GM18858 (cell line): ENCODE measurements around the gene AJAP1.

Experiments
- ATAC-seq: cut with Tn5 transposase; IDR thresholded peaks from one replicate; pipeline ENCODE4 v1.9.1; 2021; ENCODE audit not compliant: unreplicated experiment

AJAP1 gene

GRCh38 chr1:4762146-4762545, 107.7 kb downstream of the AJAP1 start:
- no peak for ATAC-seq

GRCh38 chr1:4767308-4767707, 112.9 kb downstream of the AJAP1 start:
- no peak for ATAC-seq

GRCh38 chr1:4768553-4768952, 114.1 kb downstream of the AJAP1 start:
- no peak for ATAC-seq

GRCh38 chr1:4769516-4770280, 115.3 kb downstream of the AJAP1 start:
- no peak for ATAC-seq

- no peak for ATAC-seq
Measured at GRCh38 chr1:4770713-4771112, 116.3 kb downstream of the AJAP1 start.

- ATAC-seq, result no peak
Measured at GRCh38 chr1:4771267-4771666, 116.9 kb downstream of the AJAP1 start.

GRCh38 chr1:4771721-4772120, 117.3 kb downstream of the AJAP1 start:
- ATAC-seq, result no peak

- no peak for ATAC-seq
Measured at GRCh38 chr1:4772294-4773010, 118.0 kb downstream of the AJAP1 start.

- ATAC-seq, result no peak
Measured at GRCh38 chr1:4773226-4773625, 118.8 kb downstream of the AJAP1 start.

- no peak for ATAC-seq
Measured at GRCh38 chr1:4775506-4775905, 121.1 kb downstream of the AJAP1 start.

- ATAC-seq, result no peak
Measured at GRCh38 chr1:4778056-4778455, 123.6 kb downstream of the AJAP1 start.

GRCh38 chr1:4781646-4782045, 127.2 kb downstream of the AJAP1 start:
- no peak for ATAC-seq

- no peak for ATAC-seq
Measured at GRCh38 chr1:4784761-4785160, 130.4 kb downstream of the AJAP1 start.

GRCh38 chr1:4786055-4786454, 131.6 kb downstream of the AJAP1 start:
- no peak for ATAC-seq

- ATAC-seq, result no peak
Measured at GRCh38 chr1:4787551-4787950, 133.1 kb downstream of the AJAP1 start.

GRCh38 chr1:4792565-4792964, 138.2 kb downstream of the AJAP1 start:
- ATAC-seq, result no peak

- no peak for ATAC-seq
Measured at GRCh38 chr1:4794020-4794780, 139.8 kb downstream of the AJAP1 start.

GRCh38 chr1:4796161-4797015, 142.0 kb downstream of the AJAP1 start:
- peak; percentile 85 for ATAC-seq

- no peak for ATAC-seq
Measured at GRCh38 chr1:4797016-4797410, 142.6 kb downstream of the AJAP1 start.

- ATAC-seq, result no peak
Measured at GRCh38 chr1:4797429-4797828, 143.0 kb downstream of the AJAP1 start.
